K562 (cell line): Measurements from ENCODE around the gene PRKAR2B. TPM values are rescaled to one million over a fixed set of nuclear protein-coding genes. Genes with fewer than 3 reads are reported as not detected.

Experiments used
- CEBPB ChIP-seq: fragments of 450-650 bp; IDR thresholded peaks from 2 replicates; pipeline ENCODE4 v1.6.1; 2016; ENCODE audit warnings: missing genetic modification characterization, missing compliant biosample characterization
- EP300 ChIP-seq: IDR thresholded peaks from 2 replicates; pipeline ENCODE4 v1.6.1; 2012; ENCODE audit warnings: low read length, improper control_type of control experiment
- HLTF ChIP-seq: fragments of 450-650 bp; IDR thresholded peaks from 2 replicates; pipeline ENCODE4 v1.6.1; 2016
- LEF1 ChIP-seq: fragments of 450-650 bp; IDR thresholded peaks from 2 replicates; pipeline ENCODE4 v1.6.1; 2016; ENCODE audit warnings: mild to moderate bottlenecking
- NEUROD1 ChIP-seq: fragments of 150-350 bp; IDR thresholded peaks from 2 replicates; pipeline ENCODE4 v1.6.1; 2014; ENCODE audit warnings: borderline replicate concordance, low read length, low read depth; ENCODE audit not compliant: partially characterized antibody
- ZEB2 ChIP-seq: fragments of 450-650 bp; IDR thresholded peaks from 2 replicates; pipeline ENCODE4 v1.6.1; 2016
- polyA plus RNA-seq, 8 experiments: library from polyadenylated mRNA; depleted of rRNA in 4 of 8; stranded (reverse) in 5 of 8; unstranded in 3 of 8; fragments of >200 nt; fragmentation: Nextera tagmentation in 2 of 8; fragmentation: Illumina TruSeq in 1 of 8; extraction: Ambion mirVana in 2 of 8; extraction: Trizol in 1 of 8; gene quantifications; 2 replicates each; pipeline versions ENCODE4 v1.2.1 to v1.2.3, GENCODE V29; 2011 to 2014; ENCODE audit warnings: inconsistent platforms in 1 of 8, missing spikeins in 1 of 8
- total RNA-seq, 7 experiments: library from RNA; depleted of rRNA in 6 of 7; stranded (reverse); fragments of >200 nt in 6 of 7; fragmentation: Illumina TruSeq in 2 of 7; extraction: Trizol in 2 of 7; gene quantifications; 2 replicates each; pipeline versions ENCODE4 v1.2.1 to v1.2.3, GENCODE V29; 2011 to 2021; ENCODE audit warnings: low replicate concordance in 1 of 7
- TF ChIP-seq, protein P1 (sequence below): fragments of 450-650 bp; conservative IDR thresholded peaks from 2 replicates; pipeline ENCODE4 v1.6.1; 2016; ENCODE audit warnings: missing genetic modification characterization, low read depth, mild to moderate bottlenecking, control low read depth, missing compliant biosample characterization
- TF ChIP-seq, protein P2 (sequence below), 2 experiments: fragments of 450-650 bp in 1 of 2; IDR thresholded peaks; 2 replicates each; pipeline ENCODE4 v1.6.1; 2011 to 2017; ENCODE audit warnings: low read depth in 2 of 2, antibody characterized with exemption in 1 of 2, borderline replicate concordance in 1 of 2, low read length in 1 of 2, mild to moderate bottlenecking in 1 of 2, mixed read lengths in 1 of 2; ENCODE audit not compliant: control insufficient read depth in 1 of 2
- TF ChIP-seq, protein P3 (sequence below): fragments of 250-450 bp; sonication (Bioruptor Pico); IDR thresholded peaks from 2 replicates; pipeline ENCODE4 v1.4.0; 2020

The PRKAR2B gene
- total and polyA plus RNA-seq, 9 of the 15 experiments (the other 6 are each of a cell fraction or from before 2014, with no cell fraction given): 59.0 to 173 (median 129) TPM

DNA sequence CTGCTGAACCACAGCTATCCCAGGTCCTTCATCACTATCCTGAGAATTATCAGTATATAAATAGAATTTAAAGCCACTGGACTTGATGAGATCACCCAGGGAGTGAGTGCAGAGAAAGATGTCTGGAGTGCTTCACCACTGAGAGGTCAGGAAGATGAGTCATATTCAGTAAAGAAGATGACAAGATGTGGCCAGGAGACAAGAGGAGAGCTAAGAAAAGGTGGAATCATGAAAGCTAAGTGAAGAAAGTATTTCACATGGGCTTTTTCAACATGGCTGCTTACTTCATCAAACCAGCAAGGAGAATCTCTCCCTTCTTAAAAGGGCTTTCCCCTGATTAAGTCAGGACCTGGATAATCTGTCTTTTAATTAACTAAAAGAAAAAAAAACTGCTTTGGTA lies 9.1 kb upstream of the PRKAR2B start (continued):
- TF ChIP-seq, protein P1, sequence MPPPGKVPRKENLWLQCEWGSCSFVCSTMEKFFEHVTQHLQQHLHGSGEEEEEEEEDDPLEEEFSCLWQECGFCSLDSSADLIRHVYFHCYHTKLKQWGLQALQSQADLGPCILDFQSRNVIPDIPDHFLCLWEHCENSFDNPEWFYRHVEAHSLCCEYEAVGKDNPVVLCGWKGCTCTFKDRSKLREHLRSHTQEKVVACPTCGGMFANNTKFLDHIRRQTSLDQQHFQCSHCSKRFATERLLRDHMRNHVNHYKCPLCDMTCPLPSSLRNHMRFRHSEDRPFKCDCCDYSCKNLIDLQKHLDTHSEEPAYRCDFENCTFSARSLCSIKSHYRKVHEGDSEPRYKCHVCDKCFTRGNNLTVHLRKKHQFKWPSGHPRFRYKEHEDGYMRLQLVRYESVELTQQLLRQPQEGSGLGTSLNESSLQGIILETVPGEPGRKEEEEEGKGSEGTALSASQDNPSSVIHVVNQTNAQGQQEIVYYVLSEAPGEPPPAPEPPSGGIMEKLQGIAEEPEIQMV (tag): no peak
- 0 out of 2 replicates have a peak, but pooled peaks have one; percentile 23 for TF ChIP-seq CEBPB (tag)
- peak; percentile 97 for TF ChIP-seq ZEB2
- TF ChIP-seq, protein P2, sequence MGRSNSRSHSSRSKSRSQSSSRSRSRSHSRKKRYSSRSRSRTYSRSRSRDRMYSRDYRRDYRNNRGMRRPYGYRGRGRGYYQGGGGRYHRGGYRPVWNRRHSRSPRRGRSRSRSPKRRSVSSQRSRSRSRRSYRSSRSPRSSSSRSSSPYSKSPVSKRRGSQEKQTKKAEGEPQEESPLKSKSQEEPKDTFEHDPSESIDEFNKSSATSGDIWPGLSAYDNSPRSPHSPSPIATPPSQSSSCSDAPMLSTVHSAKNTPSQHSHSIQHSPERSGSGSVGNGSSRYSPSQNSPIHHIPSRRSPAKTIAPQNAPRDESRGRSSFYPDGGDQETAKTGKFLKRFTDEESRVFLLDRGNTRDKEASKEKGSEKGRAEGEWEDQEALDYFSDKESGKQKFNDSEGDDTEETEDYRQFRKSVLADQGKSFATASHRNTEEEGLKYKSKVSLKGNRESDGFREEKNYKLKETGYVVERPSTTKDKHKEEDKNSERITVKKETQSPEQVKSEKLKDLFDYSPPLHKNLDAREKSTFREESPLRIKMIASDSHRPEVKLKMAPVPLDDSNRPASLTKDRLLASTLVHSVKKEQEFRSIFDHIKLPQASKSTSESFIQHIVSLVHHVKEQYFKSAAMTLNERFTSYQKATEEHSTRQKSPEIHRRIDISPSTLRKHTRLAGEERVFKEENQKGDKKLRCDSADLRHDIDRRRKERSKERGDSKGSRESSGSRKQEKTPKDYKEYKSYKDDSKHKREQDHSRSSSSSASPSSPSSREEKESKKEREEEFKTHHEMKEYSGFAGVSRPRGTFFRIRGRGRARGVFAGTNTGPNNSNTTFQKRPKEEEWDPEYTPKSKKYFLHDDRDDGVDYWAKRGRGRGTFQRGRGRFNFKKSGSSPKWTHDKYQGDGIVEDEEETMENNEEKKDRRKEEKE (IDR thresholded peaks at IDR 0.05; ENCODE audit: borderline replicate concordance in 1 of 2, control insufficient read depth in 1 of 2, low read depth in 2 of 2, low read length in 1 of 2): 0 out of 4 replicates have a peak, but pooled peaks of 1 of the 2 experiments have one; percentile 77
- TF ChIP-seq, protein P3, sequence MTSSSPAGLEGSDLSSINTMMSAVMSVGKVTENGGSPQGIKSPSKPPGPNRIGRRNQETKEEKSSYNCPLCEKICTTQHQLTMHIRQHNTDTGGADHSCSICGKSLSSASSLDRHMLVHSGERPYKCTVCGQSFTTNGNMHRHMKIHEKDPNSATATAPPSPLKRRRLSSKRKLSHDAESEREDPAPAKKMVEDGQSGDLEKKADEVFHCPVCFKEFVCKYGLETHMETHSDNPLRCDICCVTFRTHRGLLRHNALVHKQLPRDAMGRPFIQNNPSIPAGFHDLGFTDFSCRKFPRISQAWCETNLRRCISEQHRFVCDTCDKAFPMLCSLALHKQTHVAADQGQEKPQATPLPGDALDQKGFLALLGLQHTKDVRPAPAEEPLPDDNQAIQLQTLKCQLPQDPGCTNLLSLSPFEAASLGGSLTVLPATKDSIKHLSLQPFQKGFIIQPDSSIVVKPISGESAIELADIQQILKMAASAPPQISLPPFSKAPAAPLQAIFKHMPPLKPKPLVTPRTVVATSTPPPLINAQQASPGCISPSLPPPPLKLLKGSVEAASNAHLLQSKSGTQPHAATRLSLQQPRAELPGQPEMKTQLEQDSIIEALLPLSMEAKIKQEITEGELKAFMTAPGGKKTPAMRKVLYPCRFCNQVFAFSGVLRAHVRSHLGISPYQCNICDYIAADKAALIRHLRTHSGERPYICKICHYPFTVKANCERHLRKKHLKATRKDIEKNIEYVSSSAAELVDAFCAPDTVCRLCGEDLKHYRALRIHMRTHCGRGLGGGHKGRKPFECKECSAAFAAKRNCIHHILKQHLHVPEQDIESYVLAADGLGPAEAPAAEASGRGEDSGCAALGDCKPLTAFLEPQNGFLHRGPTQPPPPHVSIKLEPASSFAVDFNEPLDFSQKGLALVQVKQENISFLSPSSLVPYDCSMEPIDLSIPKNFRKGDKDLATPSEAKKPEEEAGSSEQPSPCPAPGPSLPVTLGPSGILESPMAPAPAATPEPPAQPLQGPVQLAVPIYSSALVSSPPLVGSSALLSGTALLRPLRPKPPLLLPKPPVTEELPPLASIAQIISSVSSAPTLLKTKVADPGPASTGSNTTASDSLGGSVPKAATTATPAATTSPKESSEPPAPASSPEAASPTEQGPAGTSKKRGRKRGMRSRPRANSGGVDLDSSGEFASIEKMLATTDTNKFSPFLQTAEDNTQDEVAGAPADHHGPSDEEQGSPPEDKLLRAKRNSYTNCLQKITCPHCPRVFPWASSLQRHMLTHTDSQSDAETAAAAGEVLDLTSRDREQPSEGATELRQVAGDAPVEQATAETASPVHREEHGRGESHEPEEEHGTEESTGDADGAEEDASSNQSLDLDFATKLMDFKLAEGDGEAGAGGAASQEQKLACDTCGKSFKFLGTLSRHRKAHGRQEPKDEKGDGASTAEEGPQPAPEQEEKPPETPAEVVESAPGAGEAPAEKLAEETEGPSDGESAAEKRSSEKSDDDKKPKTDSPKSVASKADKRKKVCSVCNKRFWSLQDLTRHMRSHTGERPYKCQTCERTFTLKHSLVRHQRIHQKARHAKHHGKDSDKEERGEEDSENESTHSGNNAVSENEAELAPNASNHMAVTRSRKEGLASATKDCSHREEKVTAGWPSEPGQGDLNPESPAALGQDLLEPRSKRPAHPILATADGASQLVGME (CRISPR knock-in tag): peak; percentile 77; the same call in 1 of the 2 replicates
- TF ChIP-seq HLTF: no peak
- peak; percentile 88 for TF ChIP-seq EP300
- peak; percentile 73 for TF ChIP-seq NEUROD1
- peak; percentile 81 for TF ChIP-seq LEF1
